Endothelial cell of umbilical vein (primary cell): ENCODE measurements around the gene DEDD.

Source experiments
- EZH2 ChIP-seq: IDR thresholded peaks from 2 replicates; pipeline ENCODE4 v1.6.1; 2012; ENCODE audit warnings: borderline replicate concordance, low read depth, mild to moderate bottlenecking, moderate library complexity, low read length, inconsistent platforms; ENCODE audit not compliant: severe bottlenecking
- MYC ChIP-seq: IDR thresholded peaks from one replicate; pipeline ENCODE4 v1.6.1; 2011; ENCODE audit warnings: mild to moderate bottlenecking, low read depth, low read length
- POLR2A ChIP-seq: IDR thresholded peaks from 2 replicates; pipeline ENCODE4 v1.6.1; 2012; ENCODE audit warnings: low read depth, mild to moderate bottlenecking, control low read depth, low read length
- POLR2AphosphoS5 ChIP-seq: IDR thresholded peaks from 2 replicates; pipeline ENCODE4 v1.6.1; 2012; ENCODE audit warnings: low read depth, mild to moderate bottlenecking, control low read depth, low read length, moderate library complexity; ENCODE audit not compliant: insufficient read depth
- TF ChIP-seq, protein P1 (sequence below), 2 donors: IDR thresholded peaks; 1 replicate in 1 of 2; 2 replicates in 1 of 2; pipeline ENCODE4 v1.5.1; 2011; ENCODE audit warnings: low read length in 2 of 2, mild to moderate bottlenecking in 2 of 2, moderate library complexity in 2 of 2, control low read depth in 1 of 2, inconsistent platforms in 1 of 2, low read depth in 1 of 2; ENCODE audit not compliant: insufficient read depth in 1 of 2; ENCODE audit errors: extremely low read depth in 1 of 2

DNA sequence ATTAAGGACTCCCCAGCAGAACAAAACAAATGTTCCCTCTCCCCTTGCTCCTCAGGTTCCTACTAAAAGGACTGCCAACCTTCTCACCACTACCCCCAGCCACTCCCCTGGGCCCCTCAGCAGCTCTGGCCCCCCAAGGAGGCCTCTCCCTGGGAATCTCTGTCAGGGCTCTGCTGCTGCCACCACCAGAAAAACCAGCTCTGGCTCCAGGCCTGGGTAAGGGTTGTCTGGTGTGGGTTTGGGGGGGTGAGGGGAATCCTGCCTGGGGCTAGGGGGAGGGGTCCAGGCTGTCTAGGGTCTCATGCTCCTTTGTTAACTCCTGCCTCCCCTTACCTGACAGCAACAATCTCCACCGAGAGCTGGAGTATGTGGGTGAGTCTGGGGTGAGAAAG is 47.9 kb downstream of the DEDD start:
- TF ChIP-seq, protein P1, sequence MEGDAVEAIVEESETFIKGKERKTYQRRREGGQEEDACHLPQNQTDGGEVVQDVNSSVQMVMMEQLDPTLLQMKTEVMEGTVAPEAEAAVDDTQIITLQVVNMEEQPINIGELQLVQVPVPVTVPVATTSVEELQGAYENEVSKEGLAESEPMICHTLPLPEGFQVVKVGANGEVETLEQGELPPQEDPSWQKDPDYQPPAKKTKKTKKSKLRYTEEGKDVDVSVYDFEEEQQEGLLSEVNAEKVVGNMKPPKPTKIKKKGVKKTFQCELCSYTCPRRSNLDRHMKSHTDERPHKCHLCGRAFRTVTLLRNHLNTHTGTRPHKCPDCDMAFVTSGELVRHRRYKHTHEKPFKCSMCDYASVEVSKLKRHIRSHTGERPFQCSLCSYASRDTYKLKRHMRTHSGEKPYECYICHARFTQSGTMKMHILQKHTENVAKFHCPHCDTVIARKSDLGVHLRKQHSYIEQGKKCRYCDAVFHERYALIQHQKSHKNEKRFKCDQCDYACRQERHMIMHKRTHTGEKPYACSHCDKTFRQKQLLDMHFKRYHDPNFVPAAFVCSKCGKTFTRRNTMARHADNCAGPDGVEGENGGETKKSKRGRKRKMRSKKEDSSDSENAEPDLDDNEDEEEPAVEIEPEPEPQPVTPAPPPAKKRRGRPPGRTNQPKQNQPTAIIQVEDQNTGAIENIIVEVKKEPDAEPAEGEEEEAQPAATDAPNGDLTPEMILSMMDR (IDR thresholded peaks at IDR 0.05; ENCODE audit: extremely low read depth in 1 of 2, insufficient read depth in 1 of 2, low read depth in 1 of 2, low read length in 2 of 2), result no peak
- no peak for TF ChIP-seq POLR2A
- no peak for TF ChIP-seq POLR2AphosphoS5
- TF ChIP-seq MYC, result no peak
- no peak for TF ChIP-seq EZH2
